Measurements from ENCODE around the gene GAS2. TPM values are rescaled to one million over a fixed set of nuclear protein-coding genes. Genes with fewer than 3 reads are reported as not detected.

Gene GAS2
- total and polyA plus RNA-seq, 9 of the 15 experiments (the other 6 are each of a cell fraction or from before 2014, with no cell fraction given): 0.77 to 1.9 (median 1.1) TPM

- no peak overlapping the region for H3K4me3 ChIP-seq
- TF ChIP-seq ZNF395 (CRISPR knock-in tag; IDR thresholded peaks at IDR 0.05) (no peak), ATF1 (CRISPR knock-in tag; IDR thresholded peaks at IDR 0.05) (no peak), ATF1 (tag; IDR thresholded peaks at IDR 0.05) (no peak)
- no TSS peak for BruUV-seq (replicated peaks)
- no peaks in the 10 kb centered on the region for H3K4me1 ChIP-seq (replicated peaks in 1 of 2; ENCODE audit: control insufficient read depth in 2 of 2, insufficient read depth in 2 of 2, low read length in 2 of 2)
- CTCF ChIA-PET (ENCODE audit: low intra/inter-chr PET ratio): no interaction called here
- no peaks in the 10 kb centered on the region for H3K36me3 ChIP-seq (ENCODE audit: control insufficient read depth, insufficient read depth, low read length)
- H3K9me3 ChIP-seq (replicated peaks; ENCODE audit: control insufficient read depth, insufficient read depth, low read depth, low read length): no peaks in the 10 kb centered on the region
- no peak overlapping the region for H3K27ac ChIP-seq (ENCODE audit: extremely low read depth, low read depth, low read length)
- H3K9ac ChIP-seq (ENCODE audit: insufficient read depth in 1 of 2, low read depth in 2 of 2, low read length in 2 of 2): no peak overlapping the region
- ATAC-seq (no peak), FAIRE-seq (no peak), DNase-seq (ENCODE audit: extremely low read depth in 1 of 4, low spot score in 3 of 4) (no peak)
- POLR2A ChIA-PET: no interaction called here
- H3K79me2 ChIP-seq (ENCODE audit: control insufficient read depth, insufficient read depth, low read length): no peaks in the 10 kb centered on the region
- no peak overlapping the region for H3K4me2 ChIP-seq (ENCODE audit: insufficient read depth, low read length)
- in situ Hi-C loops (cut with MboI): no loop called here
- no peak overlapping the region for H2AFZ ChIP-seq (ENCODE audit: low read depth, low read length)
- no peaks in the 10 kb centered on the region for H3K9me1 ChIP-seq (ENCODE audit: control insufficient read depth, insufficient read depth, low read length)
- H4K20me1 ChIP-seq (replicated peaks; ENCODE audit: control insufficient read depth, insufficient read depth, low read length): no peaks in the 10 kb centered on the region
- intact Hi-C loops (cut with micrococcal nuclease): no loop called here
- H3K27me3 ChIP-seq (ENCODE audit: control insufficient read depth in 2 of 2, insufficient read depth in 2 of 2, low read length in 2 of 2): no peaks in the 10 kb centered on the region
- 11% methylated on average over 4 of the region's 4 CpGs for whole genome bisulfite sequencing (ENCODE audit: insufficient coverage, low coverage, missing lambda C conversion rate)
These were observed 8.3 kb downstream of the GAS2 start for GRCh38 chr11:22674470-22675439.

All from K562 (cell line).